Tibial artery (tissue), 4 donors: Measurements from ENCODE around the gene XRCC4.

Experiments used
- DNase-seq, 2 donors: peaks; one replicate each; pipeline ENCODE4 v3.0.0-alpha.2; 2019
- H3K27ac ChIP-seq, 2 donors: fragments of 200-600 bp; sonication (generic) in 1 of 2; 1 replicate in 1 of 2; 2 replicates in 1 of 2; pipeline ENCODE4 v1.5.1; 2018 to 2019; ENCODE audit warnings: mild to moderate bottlenecking in 1 of 2
- H3K27me3 ChIP-seq, 2 donors: fragments of 200-600 bp; sonication (generic) in 1 of 2; one replicate each; pipeline versions ENCODE4 v1.5.1 to v1.6.0; 2016 to 2019
- H3K36me3 ChIP-seq, 3 donors: fragments of 200-600 bp; sonication (generic) in 2 of 3; one replicate each; pipeline ENCODE4 v1.5.1; 2016 to 2019; ENCODE audit warnings: mild to moderate bottlenecking in 2 of 3
- H3K4me1 ChIP-seq, 4 donors: fragments of 200-600 bp; sonication (generic) in 2 of 4; 1 replicate in 3 of 4; 2 replicates in 1 of 4; pipeline ENCODE4 v1.5.1; 2016 to 2019
- H3K4me3 ChIP-seq, 2 donors: fragments of 200-600 bp; sonication (generic) in 1 of 2; 1 replicate in 1 of 2; 2 replicates in 1 of 2; pipeline ENCODE4 v1.5.1; 2018 to 2019; ENCODE audit warnings: mild to moderate bottlenecking in 2 of 2
- H3K9me3 ChIP-seq, 3 donors: fragments of 200-600 bp; sonication (generic) in 1 of 3; one replicate each; pipeline ENCODE4 v1.5.1; 2016 to 2019
- intact Hi-C: fragments of 100-400 bp; cut with DNase I; formaldehyde crosslinking; loops from one replicate; pipeline ENCODE4 v1.15.0; 2023; ENCODE audit warnings: low total_unique reads
- TF ChIP-seq, protein P1 (sequence below), 2 experiments: fragments of 200-600 bp in 1 of 2; fragments of 450-650 bp in 1 of 2; IDR thresholded peaks; one replicate each; pipeline ENCODE4 v1.5.1; 2017 to 2019; ENCODE audit warnings: antibody characterized with exemption in 2 of 2, mild to moderate bottlenecking in 1 of 2, moderate library complexity in 1 of 2

XRCC4 gene

DNA sequence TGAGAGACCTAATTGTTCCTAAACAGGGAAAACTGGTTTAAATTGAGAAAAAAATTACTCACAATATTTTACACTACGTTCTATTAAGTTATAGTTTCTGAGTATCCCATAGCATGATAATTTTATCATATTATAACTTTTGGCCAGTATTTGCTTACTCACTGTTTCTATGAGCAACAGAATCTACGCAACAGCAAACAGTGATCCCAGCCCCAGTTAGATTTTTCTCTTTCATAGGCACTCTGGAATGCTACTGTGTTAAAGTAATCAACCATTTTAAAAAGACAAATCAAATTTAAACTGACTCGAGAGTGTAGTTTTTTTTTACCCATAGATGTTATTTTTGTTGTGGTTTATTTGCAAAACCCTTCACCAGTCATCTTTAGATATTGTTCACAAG lies 107.2 kb downstream of the XRCC4 start:
- no peak overlapping the region for H3K4me3 ChIP-seq
- DNase-seq = no peak
- H3K36me3 ChIP-seq = no peaks in the 10 kb centered on the region
- no peak overlapping the region for H3K27ac ChIP-seq
- no peaks in the 10 kb centered on the region for H3K27me3 ChIP-seq
- no peaks in the 10 kb centered on the region for H3K4me1 ChIP-seq
- intact Hi-C loops = no loop called here
- peaks cover 0 to 7% (median 0%) of the 10 kb centered on the region in 3 donors for H3K9me3 ChIP-seq
- TF ChIP-seq, protein P1, sequence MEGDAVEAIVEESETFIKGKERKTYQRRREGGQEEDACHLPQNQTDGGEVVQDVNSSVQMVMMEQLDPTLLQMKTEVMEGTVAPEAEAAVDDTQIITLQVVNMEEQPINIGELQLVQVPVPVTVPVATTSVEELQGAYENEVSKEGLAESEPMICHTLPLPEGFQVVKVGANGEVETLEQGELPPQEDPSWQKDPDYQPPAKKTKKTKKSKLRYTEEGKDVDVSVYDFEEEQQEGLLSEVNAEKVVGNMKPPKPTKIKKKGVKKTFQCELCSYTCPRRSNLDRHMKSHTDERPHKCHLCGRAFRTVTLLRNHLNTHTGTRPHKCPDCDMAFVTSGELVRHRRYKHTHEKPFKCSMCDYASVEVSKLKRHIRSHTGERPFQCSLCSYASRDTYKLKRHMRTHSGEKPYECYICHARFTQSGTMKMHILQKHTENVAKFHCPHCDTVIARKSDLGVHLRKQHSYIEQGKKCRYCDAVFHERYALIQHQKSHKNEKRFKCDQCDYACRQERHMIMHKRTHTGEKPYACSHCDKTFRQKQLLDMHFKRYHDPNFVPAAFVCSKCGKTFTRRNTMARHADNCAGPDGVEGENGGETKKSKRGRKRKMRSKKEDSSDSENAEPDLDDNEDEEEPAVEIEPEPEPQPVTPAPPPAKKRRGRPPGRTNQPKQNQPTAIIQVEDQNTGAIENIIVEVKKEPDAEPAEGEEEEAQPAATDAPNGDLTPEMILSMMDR (IDR thresholded peaks at IDR 0.05) = no peak

DNA sequence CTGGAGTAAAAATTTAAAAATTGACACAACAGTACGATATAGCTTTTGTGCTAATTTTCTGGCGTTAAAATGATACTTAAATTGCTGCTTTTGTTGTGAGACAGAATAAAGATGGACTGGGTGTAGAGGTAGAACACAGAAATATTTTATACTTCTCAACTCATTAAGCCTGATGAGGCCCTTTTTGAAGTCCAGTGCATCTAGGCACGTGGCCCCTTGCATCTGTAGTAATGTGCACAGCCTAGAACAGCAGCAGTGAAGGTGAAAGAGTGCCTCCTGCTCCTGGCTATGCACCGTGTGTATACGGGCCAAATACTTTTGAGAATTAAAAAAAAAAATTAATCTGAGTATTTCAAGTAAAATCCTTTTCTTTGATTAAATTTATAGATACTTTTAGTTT lies 115.6 kb downstream of the XRCC4 start:
- H3K27me3 ChIP-seq = no peaks in the 10 kb centered on the region
- DNase-seq = no peak
- TF ChIP-seq, protein P1 (IDR thresholded peaks at IDR 0.05) = no peak
- H3K4me1 ChIP-seq = no peaks in the 10 kb centered on the region
- no peaks in the 10 kb centered on the region for H3K9me3 ChIP-seq
- H3K4me3 ChIP-seq = no peak overlapping the region
- H3K27ac ChIP-seq = no peak overlapping the region
- no peaks in the 10 kb centered on the region for H3K36me3 ChIP-seq
- intact Hi-C loops = no loop called here

DNA sequence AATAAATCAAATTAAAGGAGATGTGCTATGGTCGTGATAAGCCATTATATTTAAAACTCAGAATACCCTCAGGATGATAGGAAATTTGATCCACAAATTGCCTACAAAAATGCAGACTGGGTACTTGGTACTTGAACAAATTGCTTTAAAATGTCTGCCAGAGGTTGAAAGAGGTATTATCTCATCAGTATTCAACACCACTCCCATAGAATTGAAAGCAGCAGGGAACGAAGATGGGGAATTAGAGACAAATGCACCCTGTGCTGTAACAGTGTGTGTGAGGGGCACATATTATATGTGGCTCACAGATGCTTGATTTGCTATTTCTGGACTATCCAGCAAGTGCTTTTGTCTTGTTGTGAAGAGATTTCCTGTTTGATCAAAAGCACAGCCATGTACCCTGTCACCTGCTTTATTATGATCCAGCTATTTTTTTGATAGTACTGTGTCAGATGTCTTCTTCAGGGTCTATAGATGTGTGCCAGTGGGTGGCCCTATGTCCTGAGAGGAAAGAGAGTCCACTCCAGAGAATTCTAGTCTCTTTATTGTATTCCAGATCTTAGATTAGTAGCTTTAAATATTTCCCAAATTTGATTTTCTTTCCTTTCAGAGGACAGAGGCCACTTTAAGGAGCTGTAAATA lies 120.1 kb downstream of the XRCC4 start:
- no peak for DNase-seq
- Histone ChIP-seq H3K9me3 (no peaks in the 10 kb centered on the region), H3K27ac (no peak overlapping the region), H3K36me3 (no peaks in the 10 kb centered on the region), H3K27me3 (no peaks in the 10 kb centered on the region), H3K4me3 (no peak overlapping the region), H3K4me1 (no peaks in the 10 kb centered on the region)
- intact Hi-C loops = no loop called here
- TF ChIP-seq, protein P1 (IDR thresholded peaks at IDR 0.05) = no peak

DNA sequence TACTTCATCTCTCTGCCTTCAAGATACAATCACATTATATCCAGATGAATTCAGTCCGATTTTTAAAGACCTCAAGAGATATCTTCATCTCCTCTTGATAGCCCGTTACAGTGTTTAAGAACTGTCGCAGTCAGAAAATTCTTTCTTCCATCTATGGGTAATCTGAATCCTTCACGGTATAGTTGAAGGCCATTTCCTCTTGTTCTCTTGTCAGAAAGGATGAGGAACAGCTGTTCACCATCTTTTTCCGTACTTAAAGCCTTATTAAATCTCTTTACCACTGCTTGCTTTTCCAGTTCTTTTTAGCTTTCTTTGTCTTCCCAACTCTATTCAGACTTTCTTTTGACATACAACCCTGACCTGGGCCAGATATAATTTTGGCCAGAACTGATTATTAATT lies 121.8 kb downstream of the XRCC4 start:
- TF ChIP-seq, protein P1 (IDR thresholded peaks at IDR 0.05) = no peak
- intact Hi-C loops = no loop called here
- Histone ChIP-seq H3K27me3 (no peaks in the 10 kb centered on the region), H3K9me3 (no peaks in the 10 kb centered on the region), H3K27ac (no peak overlapping the region), H3K4me1 (no peaks in the 10 kb centered on the region), H3K36me3 (no peaks in the 10 kb centered on the region), H3K4me3 (no peak overlapping the region)
- no peak for DNase-seq

DNA sequence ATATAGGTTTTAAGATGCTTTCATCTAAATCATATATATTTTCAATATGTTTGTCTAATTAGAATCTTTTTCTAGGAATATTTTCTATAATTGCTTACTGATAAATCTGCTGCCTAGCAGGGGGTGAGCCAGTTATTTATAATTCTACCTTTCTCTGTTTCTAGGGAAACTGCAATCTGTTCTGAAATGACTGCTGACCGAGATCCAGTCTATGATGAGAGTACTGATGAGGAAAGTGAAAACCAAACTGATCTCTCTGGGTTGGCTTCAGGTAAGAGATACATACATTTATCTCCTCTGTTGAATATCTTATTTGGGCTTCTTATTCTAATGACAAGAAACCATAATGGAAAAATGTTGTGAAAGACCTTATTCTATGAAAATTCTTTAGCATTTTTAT lies 127.3 kb downstream of the XRCC4 start:
- intact Hi-C loops = no loop called here

More for the DNA sequence above, 127.3 kb downstream of the XRCC4 start:
- Histone ChIP-seq H3K36me3 (no peaks in the 10 kb centered on the region), H3K4me3 (no peak overlapping the region), H3K27me3 (no peaks in the 10 kb centered on the region), H3K4me1 (no peaks in the 10 kb centered on the region), H3K9me3 (no peaks in the 10 kb centered on the region), H3K27ac (no peak overlapping the region)
- TF ChIP-seq, protein P1 (IDR thresholded peaks at IDR 0.05) = no peak
- DNase-seq = no peak
